Glutamatergic neuron (in vitro differentiated cells): ENCODE data around the gene PDCD1. TPM values are rescaled to one million over a fixed set of nuclear protein-coding genes. Genes with fewer than 3 reads are reported as not detected.

Experiments
- DNase-seq: peaks from one replicate; pipeline ENCODE4 v3.0.0; 2022
- H3K27ac Mint-ChIP-seq: one replicate; pipeline ENCODE4 v1.8.0; 2020; ENCODE audit warnings: mild to moderate bottlenecking, mixed read lengths, inconsistent platforms; ENCODE audit not compliant: unreplicated experiment
- H3K27me3 Mint-ChIP-seq: one replicate; pipeline ENCODE4 v1.8.0; 2020; ENCODE audit warnings: mild to moderate bottlenecking, moderate library complexity, mixed read lengths, inconsistent platforms; ENCODE audit not compliant: unreplicated experiment
- H3K36me3 Mint-ChIP-seq: one replicate; pipeline ENCODE4 v1.8.0; 2020; ENCODE audit warnings: mild to moderate bottlenecking, mixed read lengths, inconsistent platforms; ENCODE audit not compliant: unreplicated experiment
- H3K4me1 Mint-ChIP-seq: one replicate; pipeline ENCODE4 v1.8.0; 2020; ENCODE audit warnings: mild to moderate bottlenecking, low read depth, mixed read lengths, inconsistent platforms; ENCODE audit not compliant: unreplicated experiment
- H3K4me3 Mint-ChIP-seq: one replicate; pipeline ENCODE4 v1.8.0; 2020; ENCODE audit warnings: mild to moderate bottlenecking, mixed read lengths, inconsistent platforms; ENCODE audit not compliant: unreplicated experiment
- H3K9me3 Mint-ChIP-seq: one replicate; pipeline ENCODE4 v1.8.0; 2020; ENCODE audit warnings: mild to moderate bottlenecking, moderate library complexity, mixed read lengths, inconsistent platforms; ENCODE audit not compliant: unreplicated experiment
- CTCF ChIP-seq: fragments of 200-600 bp; sonication (generic); IDR thresholded peaks from one replicate; pipeline ENCODE4 v1.5.0; 2021; ENCODE audit not compliant: partially characterized antibody, unreplicated experiment
- total RNA-seq: library from RNA; stranded (reverse); fragmentation: NEBNext Ultra II Directional; extraction: Animal tissue kit (Norgen Biotek cat#: 25700); gene quantifications from one replicate; pipeline ENCODE4 v1.2.1, GENCODE V29; 2021; ENCODE audit not compliant: unreplicated experiment

The PDCD1 gene
- total RNA-seq, 1 donor from 2014 or later: not detected

GRCh38 chr2:241870081-241870541, 11.4 kb upstream of the PDCD1 start:
- TF ChIP-seq CTCF: no peak
- Mint-ChIP-seq H3K9me3 (peaks cover 5% of the 10 kb centered on the region), H3K36me3 (peaks cover 8% of the 10 kb centered on the region), H3K4me3 (no peak overlapping the region), H3K27me3 (peaks cover 5% of the 10 kb centered on the region), H3K27ac (no peak overlapping the region), H3K4me1 (peaks cover 12% of the 10 kb centered on the region)
- DNase-seq: peak; percentile 24

GRCh38 chr2:241869087-241869961, 10.6 kb upstream of the PDCD1 start, which contains the start of gene RTP5:
Gene RTP5, plus strand, starts transcription at chr2:241869729. Its CDS starts 28 bp downstream, at chr2:241869757.
- TF ChIP-seq CTCF: no peak
- Mint-ChIP-seq H3K9me3 (peaks cover 11% of the 10 kb centered on the region), H3K4me1 (peaks cover 19% of the 10 kb centered on the region), H3K36me3 (peaks cover 16% of the 10 kb centered on the region), H3K4me3 (no peak within 1 kb of the TSS), H3K27ac (no peak within 1 kb of the TSS), H3K27me3 (peaks cover 8% of the 10 kb centered on the region)
- DNase-seq: peak; percentile 24

- Mint-ChIP-seq H3K9me3 (peaks cover 14% of the 10 kb centered on the region), H3K27ac (no peak overlapping the region), H3K36me3 (peaks cover 20% of the 10 kb centered on the region), H3K4me1 (peaks cover 23% of the 10 kb centered on the region), H3K27me3 (peaks cover 11% of the 10 kb centered on the region), H3K4me3 (no peak overlapping the region)
- no peak for TF ChIP-seq CTCF
- peak; percentile 19 for DNase-seq
Measured at GRCh38 chr2:241868661-241869081, 10.0 kb upstream of the PDCD1 start.

- Mint-ChIP-seq H3K4me1 (peaks cover 26% of the 10 kb centered on the region), H3K4me3 (no peak overlapping the region), H3K27me3 (peaks cover 11% of the 10 kb centered on the region), H3K27ac (no peak overlapping the region), H3K9me3 (peaks cover 14% of the 10 kb centered on the region), H3K36me3 (peaks cover 20% of the 10 kb centered on the region)
- peak; percentile 34 for DNase-seq
- no peak for TF ChIP-seq CTCF
Measured at GRCh38 chr2:241867776-241868420, 9.2 kb upstream of the PDCD1 start.
